IMR-90 (cell line): Measurements from ENCODE around the gene KRT3. TPM values are rescaled to one million over a fixed set of nuclear protein-coding genes. Genes with fewer than 3 reads are reported as not detected.

Source experiments
- ATAC-seq: fragments of 200-7000 bp; cut with Tn5 transposase; 2 replicates; pipeline ENCODE4 v1.9.1; 2020; ENCODE audit warnings: low read depth, mild to moderate bottlenecking, moderate library complexity
- BruUV-seq: library from RNA; stranded (reverse); fragments of 400-500 nt; replicated peaks from 2 replicates; lab custom pipeline; 2021; lab: Mats Ljungman, UMichigan
- CTCF ChIA-PET: fragments of 300-600 bp; formaldehyde crosslinking; extraction: SDS; loops from one replicate; lab custom pipeline; 2021; ENCODE audit warnings: antibody characterized with exemption; lab: Yijun Ruan, JAX
- POLR2A ChIA-PET: fragments of 300-600 bp; sonication (Branson Sonifier 250); formaldehyde crosslinking; loops from one replicate; lab custom pipeline; 2022; ENCODE audit warnings: antibody characterized with exemption; ENCODE audit not compliant: unreplicated experiment; lab: Charles Lee
- DNase-seq: peaks from one replicate; pipeline ENCODE4 v3.0.0; 2013
- H2AFZ ChIP-seq: replicated peaks from 2 replicates; pipeline ENCODE3; 2013; ENCODE audit warnings: low read length, mild to moderate bottlenecking; ENCODE audit not compliant: poor library complexity
- H2AK5ac ChIP-seq: 2 replicates; pipeline ENCODE4 v1.6.1; 2013; ENCODE audit warnings: low read depth, low read length, inconsistent platforms
- H2AK9ac ChIP-seq: replicated peaks from 2 replicates; pipeline ENCODE3; 2013; ENCODE audit warnings: mild to moderate bottlenecking, low read depth, low read length, moderate library complexity; ENCODE audit not compliant: poor library complexity
- H2BK120ac ChIP-seq: 2 replicates; pipeline ENCODE4 v1.6.1; 2013; ENCODE audit warnings: low read depth, low read length, inconsistent platforms
- H2BK15ac ChIP-seq: 3 replicates; pipeline ENCODE4 v1.6.1; 2013; ENCODE audit warnings: low read depth, low read length, inconsistent platforms
- H2BK20ac ChIP-seq: 2 replicates; pipeline ENCODE4 v1.6.1; 2013; ENCODE audit warnings: low read depth, mild to moderate bottlenecking, inconsistent platforms, low read length, moderate library complexity
- H2BK5ac ChIP-seq: 2 replicates; pipeline ENCODE4 v1.6.1; 2013; ENCODE audit warnings: mild to moderate bottlenecking, low read depth, low read length, inconsistent platforms; ENCODE audit not compliant: poor library complexity, severe bottlenecking
- H3K14ac ChIP-seq: replicated peaks from 2 replicates; pipeline ENCODE4 v1.6.1; 2013; ENCODE audit warnings: low read depth, low read length, inconsistent platforms
- H3K18ac ChIP-seq: 2 replicates; pipeline ENCODE4 v1.6.1; 2013; ENCODE audit warnings: low read depth, low read length, control low read depth
- H3K23ac ChIP-seq: 2 replicates; pipeline ENCODE4 v1.6.1; 2013; ENCODE audit warnings: low read depth, low read length, inconsistent platforms
- H3K27ac ChIP-seq: 2 replicates; pipeline ENCODE4 v1.5.1; 2013; ENCODE audit warnings: mild to moderate bottlenecking, control low read depth, low read length; ENCODE audit not compliant: insufficient read depth
- H3K27me3 ChIP-seq: 2 replicates; pipeline ENCODE4 v1.6.1; 2013; ENCODE audit warnings: low read length; ENCODE audit not compliant: control insufficient read depth, insufficient read depth
- H3K36me3 ChIP-seq: 2 replicates; pipeline ENCODE4 v1.6.1; 2013; ENCODE audit warnings: low read length, mixed read lengths; ENCODE audit not compliant: control insufficient read depth, insufficient read depth
- H3K4ac ChIP-seq: 2 replicates; pipeline ENCODE4 v1.6.1; 2013; ENCODE audit warnings: low read depth, low read length, inconsistent platforms
- H3K4me1 ChIP-seq: 2 replicates; pipeline ENCODE4 v1.6.1; 2013; ENCODE audit warnings: low read length, mixed read lengths; ENCODE audit not compliant: control insufficient read depth, insufficient read depth
- H3K4me2 ChIP-seq: 2 replicates; pipeline ENCODE4 v1.6.1; 2013; ENCODE audit warnings: low read depth, mild to moderate bottlenecking, control low read depth, low read length, moderate library complexity
- H3K4me3 ChIP-seq: 2 replicates; pipeline ENCODE4 v1.5.1; 2013; ENCODE audit warnings: low read depth, mild to moderate bottlenecking, control low read depth, low read length, moderate library complexity; ENCODE audit not compliant: insufficient read depth
- H3K56ac ChIP-seq: 2 replicates; pipeline ENCODE4 v1.6.1; 2013; ENCODE audit warnings: low read length, inconsistent platforms; ENCODE audit not compliant: insufficient read depth; ENCODE audit errors: extremely low read depth
- H3K79me1 ChIP-seq, 2 experiments: 2 replicates each; pipeline ENCODE4 v1.6.1; 2013; ENCODE audit warnings: low read length in 2 of 2, inconsistent platforms in 1 of 2, low read depth in 1 of 2
- H3K9ac ChIP-seq: 2 replicates; pipeline ENCODE4 v1.6.1; 2013; ENCODE audit warnings: low read depth, low read length, control low read depth
- H3K9me1 ChIP-seq: 2 replicates; pipeline ENCODE4 v1.6.1; 2013; ENCODE audit warnings: low read length, inconsistent platforms; ENCODE audit not compliant: insufficient read depth
- H3K9me3 ChIP-seq: 2 replicates; pipeline ENCODE4 v1.6.1; 2013; ENCODE audit warnings: low read length; ENCODE audit not compliant: control insufficient read depth, insufficient read depth
- H4K20me1 ChIP-seq: 2 replicates; pipeline ENCODE4 v1.6.1; 2013; ENCODE audit warnings: low read length, inconsistent platforms; ENCODE audit not compliant: insufficient read depth
- H4K5ac ChIP-seq: 2 replicates; pipeline ENCODE4 v1.6.1; 2013; ENCODE audit warnings: mild to moderate bottlenecking, low read depth, low read length, control low read depth
- H4K8ac ChIP-seq, 2 experiments: 2 replicates each; pipeline ENCODE4 v1.6.1; 2013; ENCODE audit warnings: low read depth in 2 of 2, low read length in 2 of 2, control low read depth in 1 of 2, inconsistent platforms in 1 of 2
- H4K91ac ChIP-seq: 2 replicates; pipeline ENCODE4 v1.6.1; 2013; ENCODE audit warnings: low read depth, low read length, inconsistent platforms; ENCODE audit not compliant: insufficient read depth
- BHLHE40 ChIP-seq: fragments of 150-350 bp; IDR thresholded peaks from 2 replicates; pipeline ENCODE4 v1.6.1; 2016; ENCODE audit warnings: mild to moderate bottlenecking, low read depth, low read length
- CEBPB ChIP-seq: IDR thresholded peaks from 2 replicates; pipeline ENCODE4 v1.6.1; 2012; ENCODE audit warnings: low read depth, low read length, improper control_type of control experiment
- CHD1 ChIP-seq: IDR thresholded peaks from 2 replicates; pipeline ENCODE4 v1.6.1; 2012; ENCODE audit warnings: low read depth, low read length, improper control_type of control experiment
- ELK1 ChIP-seq: fragments of 150-350 bp; IDR thresholded peaks from 2 replicates; pipeline ENCODE4 v1.6.1; 2016; ENCODE audit warnings: low read depth, mild to moderate bottlenecking, low read length, moderate library complexity, borderline replicate concordance
- FOS ChIP-seq: fragments of 150-350 bp; IDR thresholded peaks from 2 replicates; pipeline ENCODE4 v1.6.1; 2016; ENCODE audit warnings: low read depth, low read length
- MAFK ChIP-seq: IDR thresholded peaks from 2 replicates; pipeline ENCODE4 v1.6.1; 2012; ENCODE audit warnings: low read depth, low read length, improper control_type of control experiment
- MAZ ChIP-seq: IDR thresholded peaks from 2 replicates; pipeline ENCODE4 v1.6.1; 2012; ENCODE audit warnings: low read depth, mild to moderate bottlenecking, low read length, improper control_type of control experiment, moderate library complexity, borderline replicate concordance
- MXI1 ChIP-seq: IDR thresholded peaks from 2 replicates; pipeline ENCODE4 v1.6.1; 2012; ENCODE audit warnings: low read depth, mild to moderate bottlenecking, low read length, moderate library complexity, borderline replicate concordance
- NFE2L2 ChIP-seq: fragments of 150-350 bp; IDR thresholded peaks from 2 replicates; pipeline ENCODE4 v1.6.1; 2016; ENCODE audit warnings: low read depth, mild to moderate bottlenecking, low read length
- POLR2A ChIP-seq: IDR thresholded peaks from 2 replicates; pipeline ENCODE4 v1.6.1; 2012; ENCODE audit warnings: mild to moderate bottlenecking, low read depth, low read length
- RAD21 ChIP-seq: IDR thresholded peaks from 2 replicates; pipeline ENCODE4 v1.6.1; 2012; ENCODE audit warnings: low read length, improper control_type of control experiment
- RCOR1 ChIP-seq: IDR thresholded peaks from 2 replicates; pipeline ENCODE4 v1.6.1; 2012; ENCODE audit warnings: mild to moderate bottlenecking, low read length, improper control_type of control experiment; ENCODE audit not compliant: insufficient replicate concordance
- RFX5 ChIP-seq: IDR thresholded peaks from 2 replicates; pipeline ENCODE4 v1.8.0; 2012; ENCODE audit warnings: low read depth, mild to moderate bottlenecking, low read length, moderate library complexity
- SMC3 ChIP-seq: fragments of 150-350 bp; IDR thresholded peaks from 2 replicates; pipeline ENCODE4 v1.6.1; 2016; ENCODE audit warnings: low read depth, mild to moderate bottlenecking, antibody characterized with exemption, low read length, moderate library complexity
- USF2 ChIP-seq: fragments of 150-350 bp; IDR thresholded peaks from 2 replicates; pipeline ENCODE4 v1.6.1; 2017; ENCODE audit warnings: mild to moderate bottlenecking, antibody characterized with exemption, low read length, low read depth
- dilution Hi-C: fragments of 300-500 bp; cut with HindIII; formaldehyde crosslinking; loops from one replicate; pipeline ENCODE4 v1.14.3; 2018; ENCODE audit warnings: low sequenced_read_pairs; ENCODE audit not compliant: unreplicated experiment
- in situ Hi-C: fragments of 300-500 bp; cut with MboI; formaldehyde crosslinking; loops from 3 replicates; pipeline ENCODE4 v1.14.3; 2019; ENCODE audit warnings: low sequenced_read_pairs, inconsistent platforms, mixed read lengths
- intact Hi-C: fragments of 100-400 bp; cut with micrococcal nuclease; formaldehyde crosslinking; loops from 2 replicates; pipeline ENCODE4 v1.10.0; 2022
- polyA plus RNA-seq, 3 experiments: library from polyadenylated mRNA; depleted of rRNA; stranded (reverse); fragments of >200 nt; gene quantifications; 2 replicates each; pipeline ENCODE4 v1.2.3, GENCODE V29; 2012; ENCODE audit warnings: low replicate concordance in 1 of 3
- total RNA-seq: library from RNA; depleted of rRNA; stranded (reverse); fragments of >200 nt; gene quantifications from 2 replicates; pipeline ENCODE4 v1.2.3, GENCODE V29; 2012
- TF ChIP-seq, protein P1 (sequence below): conservative IDR thresholded peaks from 2 replicates; pipeline ENCODE4 v1.5.1; 2012; ENCODE audit warnings: mild to moderate bottlenecking, low read depth, low read length, improper control_type of control experiment

Gene KRT3
- total and polyA plus RNA-seq, 2 of the 4 experiments (the other 2 are of a cell fraction): not detected

GRCh38 chr12:52754135-52754534, 41.8 kb downstream of the KRT3 start:
- no peaks in the 10 kb centered on the region for H4K20me1 ChIP-seq
- no peak overlapping the region for H2BK15ac ChIP-seq
- ChIA-PET POLR2A (no interaction called here), CTCF (no interaction called here)
- no peaks in the 10 kb centered on the region for H3K4me1 ChIP-seq
- H3K9ac ChIP-seq: no peak overlapping the region
- BruUV-seq: no TSS peak
- H4K5ac ChIP-seq: no peak overlapping the region
- in situ Hi-C loops (no loop called here), intact Hi-C loops (no loop called here), dilution Hi-C loops (no loop called here)
- H2AK9ac ChIP-seq: no peak overlapping the region
- no peak overlapping the region for H4K8ac ChIP-seq
- H3K9me3 ChIP-seq: no peaks in the 10 kb centered on the region
- H3K56ac ChIP-seq: no peak overlapping the region
- no peak overlapping the region for H2BK20ac ChIP-seq
- no peak for TF ChIP-seq USF2
- TF ChIP-seq NFE2L2: no peak
- TF ChIP-seq MXI1: no peak
- no peak for TF ChIP-seq BHLHE40
- TF ChIP-seq CEBPB: no peak
- no peak for TF ChIP-seq ELK1
- no peak for TF ChIP-seq MAFK
- no peak for TF ChIP-seq FOS
- no peak for TF ChIP-seq POLR2A
- no peak for TF ChIP-seq MAZ
- TF ChIP-seq RCOR1: no peak
- TF ChIP-seq RAD21: no peak
- no peak for TF ChIP-seq SMC3
- TF ChIP-seq CHD1: no peak
- no peak for TF ChIP-seq RFX5
- TF ChIP-seq, protein P1, sequence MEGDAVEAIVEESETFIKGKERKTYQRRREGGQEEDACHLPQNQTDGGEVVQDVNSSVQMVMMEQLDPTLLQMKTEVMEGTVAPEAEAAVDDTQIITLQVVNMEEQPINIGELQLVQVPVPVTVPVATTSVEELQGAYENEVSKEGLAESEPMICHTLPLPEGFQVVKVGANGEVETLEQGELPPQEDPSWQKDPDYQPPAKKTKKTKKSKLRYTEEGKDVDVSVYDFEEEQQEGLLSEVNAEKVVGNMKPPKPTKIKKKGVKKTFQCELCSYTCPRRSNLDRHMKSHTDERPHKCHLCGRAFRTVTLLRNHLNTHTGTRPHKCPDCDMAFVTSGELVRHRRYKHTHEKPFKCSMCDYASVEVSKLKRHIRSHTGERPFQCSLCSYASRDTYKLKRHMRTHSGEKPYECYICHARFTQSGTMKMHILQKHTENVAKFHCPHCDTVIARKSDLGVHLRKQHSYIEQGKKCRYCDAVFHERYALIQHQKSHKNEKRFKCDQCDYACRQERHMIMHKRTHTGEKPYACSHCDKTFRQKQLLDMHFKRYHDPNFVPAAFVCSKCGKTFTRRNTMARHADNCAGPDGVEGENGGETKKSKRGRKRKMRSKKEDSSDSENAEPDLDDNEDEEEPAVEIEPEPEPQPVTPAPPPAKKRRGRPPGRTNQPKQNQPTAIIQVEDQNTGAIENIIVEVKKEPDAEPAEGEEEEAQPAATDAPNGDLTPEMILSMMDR: no peak
- H3K4me2 ChIP-seq: no peak overlapping the region
- no peak overlapping the region for H2BK120ac ChIP-seq
- H3K23ac ChIP-seq: no peak overlapping the region
- no peak overlapping the region for H3K4me3 ChIP-seq
- no peaks in the 10 kb centered on the region for H3K9me1 ChIP-seq
- H2AFZ ChIP-seq: no peak overlapping the region
- no peaks in the 10 kb centered on the region for H3K36me3 ChIP-seq
- DNase-seq: no peak
- H3K18ac ChIP-seq: no peak overlapping the region
- H2AK5ac ChIP-seq: no peak overlapping the region
- H3K79me1 ChIP-seq: no peaks in the 10 kb centered on the region
- no peak overlapping the region for H4K91ac ChIP-seq
- no peak overlapping the region for H2BK5ac ChIP-seq
- no peak for ATAC-seq
- no peak overlapping the region for H3K4ac ChIP-seq
- H3K27ac ChIP-seq: no peak overlapping the region
- no peak overlapping the region for H3K14ac ChIP-seq
- H3K27me3 ChIP-seq: no peaks in the 10 kb centered on the region; the same call in none of the 2 replicates
